ENCODE data around the gene OLR1. TPM values are rescaled to one million over a fixed set of nuclear protein-coding genes. Genes with fewer than 3 reads are reported as not detected.

OLR1 gene
- total and polyA plus RNA-seq, 2 of the 4 experiments (the other 2 are of a cell fraction) = 3.2 to 4.1 TPM

DNA sequence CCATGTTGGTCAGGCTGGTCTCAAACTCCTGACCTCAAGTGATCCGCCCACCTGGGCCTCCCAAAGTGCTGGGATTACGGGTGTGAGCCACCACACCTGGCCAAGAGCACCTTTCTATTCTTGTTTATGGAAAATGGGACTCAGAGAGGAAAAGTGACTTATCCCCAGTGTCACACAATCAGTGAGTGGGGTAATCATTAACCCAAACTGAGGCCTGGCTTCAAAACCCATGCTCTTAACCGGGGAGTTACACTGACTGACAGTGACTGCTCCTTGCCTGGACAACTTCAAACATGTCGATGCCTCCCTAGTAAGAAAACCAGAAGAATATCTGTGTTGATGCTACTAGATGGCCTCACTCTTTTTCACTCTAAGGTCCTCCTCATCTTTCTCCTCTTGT, 49.2 kb downstream of the OLR1 start:
- ChIA-PET CTCF (no interaction called here), POLR2A (ENCODE audit: unreplicated experiment) (no interaction called here)
- BruUV-seq (replicated peaks) = no TSS peak
- no peak for DNase-seq
- H3K18ac ChIP-seq (ENCODE audit: low read depth, low read length) = no peak overlapping the region
- in situ Hi-C loops (cut with MboI; ENCODE audit: low sequenced_read_pairs) (no loop called here), dilution Hi-C loops (cut with HindIII; ENCODE audit: low sequenced_read_pairs, unreplicated experiment) (no loop called here), intact Hi-C loops (cut with micrococcal nuclease) (no loop called here)
- H4K20me1 ChIP-seq (ENCODE audit: insufficient read depth, low read length) = no peaks in the 10 kb centered on the region
- H4K91ac ChIP-seq (ENCODE audit: insufficient read depth, low read depth, low read length) = no peak overlapping the region
- no peak overlapping the region for H4K8ac ChIP-seq (ENCODE audit: low read depth in 2 of 2, low read length in 2 of 2)
- H3K4ac ChIP-seq (ENCODE audit: low read depth, low read length) = no peak overlapping the region
- no peak overlapping the region for H2AFZ ChIP-seq (replicated peaks; ENCODE audit: low read length, poor library complexity)
- H3K14ac ChIP-seq (replicated peaks; ENCODE audit: low read depth, low read length) = no peak overlapping the region
- no peak overlapping the region for H2AK9ac ChIP-seq (replicated peaks; ENCODE audit: low read depth, low read length, poor library complexity)
- H3K9ac ChIP-seq (ENCODE audit: low read depth, low read length) = no peak overlapping the region
- H3K79me1 ChIP-seq (ENCODE audit: low read depth in 1 of 2, low read length in 2 of 2) = no peaks in the 10 kb centered on the region
- no peak overlapping the region; the same call in 2 of the 3 replicates for H2BK15ac ChIP-seq (ENCODE audit: low read depth, low read length)
- no peak overlapping the region for H3K4me3 ChIP-seq (ENCODE audit: insufficient read depth, low read depth, low read length)
- no peak overlapping the region for H3K23ac ChIP-seq (ENCODE audit: low read depth, low read length)
- H3K9me3 ChIP-seq (ENCODE audit: control insufficient read depth, insufficient read depth, low read length) = no peaks in the 10 kb centered on the region
- peaks cover 3% of the 10 kb centered on the region; the same call in 1 of the 2 replicates for H3K27me3 ChIP-seq (ENCODE audit: control insufficient read depth, insufficient read depth, low read length)
- no peaks in the 10 kb centered on the region for H3K36me3 ChIP-seq (ENCODE audit: control insufficient read depth, insufficient read depth, low read length)
- H2BK20ac ChIP-seq (ENCODE audit: low read depth, low read length) = no peak overlapping the region
- H3K4me2 ChIP-seq (ENCODE audit: low read depth, low read length) = no peak overlapping the region
- H3K56ac ChIP-seq (ENCODE audit: extremely low read depth, insufficient read depth, low read length) = no peak overlapping the region
- ATAC-seq (ENCODE audit: low read depth) = no peak
- no peak overlapping the region for H2BK5ac ChIP-seq (ENCODE audit: low read depth, low read length, poor library complexity, severe bottlenecking)
- H4K5ac ChIP-seq (ENCODE audit: low read depth, low read length) = no peak overlapping the region
- no CpG with 5 or more reads among the region's 4 CpGs for WGBS, 2 experiments (ENCODE audit: extremely low coverage in 2 of 2, insufficient read length in 1 of 2)
- no peak overlapping the region for H3K27ac ChIP-seq (ENCODE audit: insufficient read depth, low read length)
- TF ChIP-seq RFX5 (IDR thresholded peaks at IDR 0.05; ENCODE audit: low read depth, low read length) = no peak
- TF ChIP-seq RAD21 (IDR thresholded peaks at IDR 0.05; ENCODE audit: low read length) = no peak
- no peak for TF ChIP-seq BHLHE40 (IDR thresholded peaks at IDR 0.05; ENCODE audit: low read depth, low read length)
- TF ChIP-seq NFE2L2 (IDR thresholded peaks at IDR 0.05; ENCODE audit: low read depth, low read length) = no peak
- no peak for TF ChIP-seq POLR2A (IDR thresholded peaks at IDR 0.05; ENCODE audit: low read depth, low read length)
- no peak for TF ChIP-seq MAFK (IDR thresholded peaks at IDR 0.05; ENCODE audit: low read depth, low read length)
- TF ChIP-seq, protein P1, sequence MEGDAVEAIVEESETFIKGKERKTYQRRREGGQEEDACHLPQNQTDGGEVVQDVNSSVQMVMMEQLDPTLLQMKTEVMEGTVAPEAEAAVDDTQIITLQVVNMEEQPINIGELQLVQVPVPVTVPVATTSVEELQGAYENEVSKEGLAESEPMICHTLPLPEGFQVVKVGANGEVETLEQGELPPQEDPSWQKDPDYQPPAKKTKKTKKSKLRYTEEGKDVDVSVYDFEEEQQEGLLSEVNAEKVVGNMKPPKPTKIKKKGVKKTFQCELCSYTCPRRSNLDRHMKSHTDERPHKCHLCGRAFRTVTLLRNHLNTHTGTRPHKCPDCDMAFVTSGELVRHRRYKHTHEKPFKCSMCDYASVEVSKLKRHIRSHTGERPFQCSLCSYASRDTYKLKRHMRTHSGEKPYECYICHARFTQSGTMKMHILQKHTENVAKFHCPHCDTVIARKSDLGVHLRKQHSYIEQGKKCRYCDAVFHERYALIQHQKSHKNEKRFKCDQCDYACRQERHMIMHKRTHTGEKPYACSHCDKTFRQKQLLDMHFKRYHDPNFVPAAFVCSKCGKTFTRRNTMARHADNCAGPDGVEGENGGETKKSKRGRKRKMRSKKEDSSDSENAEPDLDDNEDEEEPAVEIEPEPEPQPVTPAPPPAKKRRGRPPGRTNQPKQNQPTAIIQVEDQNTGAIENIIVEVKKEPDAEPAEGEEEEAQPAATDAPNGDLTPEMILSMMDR (conservative IDR thresholded peaks at IDR 0.05; ENCODE audit: low read depth, low read length) = no peak
- TF ChIP-seq, protein P2, sequence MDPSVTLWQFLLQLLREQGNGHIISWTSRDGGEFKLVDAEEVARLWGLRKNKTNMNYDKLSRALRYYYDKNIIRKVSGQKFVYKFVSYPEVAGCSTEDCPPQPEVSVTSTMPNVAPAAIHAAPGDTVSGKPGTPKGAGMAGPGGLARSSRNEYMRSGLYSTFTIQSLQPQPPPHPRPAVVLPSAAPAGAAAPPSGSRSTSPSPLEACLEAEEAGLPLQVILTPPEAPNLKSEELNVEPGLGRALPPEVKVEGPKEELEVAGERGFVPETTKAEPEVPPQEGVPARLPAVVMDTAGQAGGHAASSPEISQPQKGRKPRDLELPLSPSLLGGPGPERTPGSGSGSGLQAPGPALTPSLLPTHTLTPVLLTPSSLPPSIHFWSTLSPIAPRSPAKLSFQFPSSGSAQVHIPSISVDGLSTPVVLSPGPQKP (IDR thresholded peaks at IDR 0.05; ENCODE audit: borderline replicate concordance, low read depth, low read length) = no peak
- TF ChIP-seq SMC3 (IDR thresholded peaks at IDR 0.05; ENCODE audit: low read depth, low read length) = no peak
- TF ChIP-seq RCOR1 (IDR thresholded peaks at IDR 0.05; ENCODE audit: insufficient replicate concordance, low read length) = no peak
- TF ChIP-seq CEBPB (IDR thresholded peaks at IDR 0.05; ENCODE audit: low read depth, low read length) = no peak
- no peak for TF ChIP-seq CHD1 (IDR thresholded peaks at IDR 0.05; ENCODE audit: low read depth, low read length)
- TF ChIP-seq, protein P3, sequence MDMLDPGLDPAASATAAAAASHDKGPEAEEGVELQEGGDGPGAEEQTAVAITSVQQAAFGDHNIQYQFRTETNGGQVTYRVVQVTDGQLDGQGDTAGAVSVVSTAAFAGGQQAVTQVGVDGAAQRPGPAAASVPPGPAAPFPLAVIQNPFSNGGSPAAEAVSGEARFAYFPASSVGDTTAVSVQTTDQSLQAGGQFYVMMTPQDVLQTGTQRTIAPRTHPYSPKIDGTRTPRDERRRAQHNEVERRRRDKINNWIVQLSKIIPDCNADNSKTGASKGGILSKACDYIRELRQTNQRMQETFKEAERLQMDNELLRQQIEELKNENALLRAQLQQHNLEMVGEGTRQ (IDR thresholded peaks at IDR 0.05; ENCODE audit: low read depth, low read length) = no peak
- no peak for TF ChIP-seq MAZ (IDR thresholded peaks at IDR 0.05; ENCODE audit: borderline replicate concordance, low read depth, low read length)
- TF ChIP-seq MXI1 (IDR thresholded peaks at IDR 0.05; ENCODE audit: borderline replicate concordance, low read depth, low read length) = no peak
- no peak for TF ChIP-seq FOS (IDR thresholded peaks at IDR 0.05; ENCODE audit: low read depth, low read length)
- no peak overlapping the region for H2AK5ac ChIP-seq (ENCODE audit: low read depth, low read length)
- no peaks in the 10 kb centered on the region for H3K4me1 ChIP-seq (ENCODE audit: control insufficient read depth, insufficient read depth, low read length)
- H2BK120ac ChIP-seq (ENCODE audit: low read depth, low read length) = no peak overlapping the region
- H3K9me1 ChIP-seq (ENCODE audit: insufficient read depth, low read length) = no peaks in the 10 kb centered on the region

Data from IMR-90 (cell line).